GM18870 (cell line): ENCODE results near the gene CSN2.
A peak's percentile ranks its signal among the peaks of the same experiment; 100 is the strongest.
"Not testable (repeated sequence)": the region's sequence is repeated elsewhere in the genome, so short reads cannot be mapped to it uniquely, and the experiment has no call there.

ENCODE experiments used
- ATAC-seq: cut with Tn5 transposase; IDR thresholded peaks from one replicate; pipeline ENCODE4 v1.9.1; 2021; ENCODE audit warnings: moderate library complexity; ENCODE audit not compliant: unreplicated experiment

The CSN2 gene

GRCh38 chr4:69965628-69966027 lies at the start of gene CSN2:
Gene CSN2 (minus strand): TSS chr4:69965728. CDS start chr4:69960995, 4,733 bp downstream.
- ATAC-seq: no peak

- no peak for ATAC-seq
Measured at GRCh38 chr4:70008771-70009170, 43.2 kb upstream of the CSN2 start.

DNA sequence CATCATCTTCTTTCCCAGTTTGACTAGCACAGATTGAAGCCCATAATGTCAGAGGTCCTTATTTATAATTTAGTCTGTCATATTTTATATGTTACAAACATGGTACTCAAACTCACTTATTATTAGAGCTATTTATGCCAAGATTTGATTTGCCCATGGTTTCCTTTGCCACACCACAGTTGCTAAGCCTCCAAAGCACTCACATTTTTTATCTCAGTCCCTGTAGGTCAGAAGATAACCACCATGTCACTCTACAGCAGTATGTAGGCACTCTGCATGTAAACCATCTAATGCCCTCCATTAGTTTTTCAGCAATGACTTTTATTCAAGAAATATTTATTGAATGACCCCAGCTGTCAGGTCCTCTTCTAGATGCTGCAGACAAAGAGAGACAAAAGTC lies 37.0 kb upstream of the CSN2 start:
- ATAC-seq: no peak

GRCh38 chr4:70000711-70001110 lies 35.2 kb upstream of the CSN2 start:
- ATAC-seq: no peak

DNA sequence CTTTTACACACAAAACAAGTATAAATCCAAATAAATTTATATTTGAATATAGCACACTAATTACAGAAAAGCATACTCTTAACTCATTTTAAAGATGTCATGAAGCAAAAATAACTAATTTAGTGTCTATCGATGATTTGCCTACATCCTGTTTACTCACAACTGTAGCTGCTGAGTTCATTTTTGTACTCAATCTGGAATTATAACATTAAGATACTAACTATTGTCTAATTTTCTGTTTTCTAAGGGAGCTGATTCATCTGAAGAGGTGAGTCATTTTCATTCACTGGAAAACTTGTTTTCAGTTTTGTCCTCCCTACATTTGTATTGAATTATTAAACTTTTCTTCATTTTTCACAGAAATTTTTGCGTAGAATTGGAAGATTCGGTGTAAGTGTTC lies 33.9 kb upstream of the CSN2 start:
- peak; percentile 57 for ATAC-seq

DNA sequence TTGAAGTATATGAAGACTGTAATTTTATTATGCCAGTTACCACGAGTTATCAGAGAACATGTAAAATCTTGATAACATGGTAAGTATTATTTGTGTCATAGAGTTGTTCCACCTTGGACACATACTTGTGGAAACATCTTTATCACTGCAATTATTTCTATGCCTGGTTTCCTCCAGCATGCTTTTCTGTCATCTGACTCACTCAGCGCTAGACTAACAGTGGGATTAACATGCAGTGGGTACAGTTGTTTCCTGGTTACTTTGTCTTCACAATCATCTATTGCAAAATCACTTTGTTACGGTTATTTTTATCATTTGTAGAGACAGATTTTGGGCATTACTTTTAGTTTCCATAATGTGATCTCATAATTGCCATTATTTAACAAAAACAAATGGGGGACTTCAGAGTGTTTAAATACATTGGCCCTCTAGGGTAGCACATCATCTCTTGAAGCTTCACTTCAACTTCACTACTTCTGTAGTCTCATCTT lies 30.0 kb upstream of the CSN2 start, which contains the start of gene STATH:
Gene STATH (plus strand): TSS at position 441 of the 491 bp plus-strand sequence. CDS start 2,472 bp downstream, outside the sequence.
- ATAC-seq: no peak

DNA sequence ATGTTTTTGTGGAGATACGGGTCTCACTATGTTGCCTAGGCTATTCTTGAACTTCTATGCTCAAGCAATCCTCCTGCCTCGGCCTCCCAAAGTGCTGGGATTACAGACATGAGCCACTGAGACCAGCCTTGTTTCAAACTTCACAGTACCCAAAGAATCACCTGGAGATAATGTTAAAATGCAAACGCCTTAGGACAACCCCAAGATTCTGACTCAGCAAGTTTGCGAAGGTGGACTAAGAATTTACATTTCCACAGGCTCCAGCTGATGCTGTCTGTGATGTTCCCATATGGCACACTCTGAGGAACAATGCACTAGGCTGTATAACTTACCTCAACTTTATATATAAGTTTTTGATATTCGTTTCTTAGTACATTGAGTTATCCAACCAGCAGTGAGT lies 29.3 kb upstream of the CSN2 start:
- no peak for ATAC-seq

- no peak for ATAC-seq
Measured at GRCh38 chr4:69991016-69991415, 25.5 kb upstream of the CSN2 start.

DNA sequence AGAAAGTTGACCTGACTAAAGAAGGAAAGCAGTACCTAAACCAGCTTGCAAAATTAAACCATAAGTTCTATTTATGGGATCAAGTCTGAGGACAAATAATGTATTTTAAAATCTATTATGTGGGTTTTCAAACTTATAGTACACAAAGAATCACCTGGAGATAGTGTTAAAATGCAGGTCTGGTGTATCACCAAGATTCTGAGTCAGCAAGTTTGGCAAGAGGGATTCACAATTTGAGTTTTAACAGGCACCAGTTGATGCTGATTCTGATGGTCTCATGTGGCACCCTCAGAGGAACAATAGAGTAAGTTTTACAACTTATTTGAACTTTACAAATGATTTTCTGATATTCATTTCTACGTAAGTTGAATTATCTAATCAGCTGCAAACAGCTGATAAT lies 21.1 kb upstream of the CSN2 start:
- ATAC-seq: no peak

- ATAC-seq: peak; percentile 65
Measured at GRCh38 chr4:69984030-69984443, 18.5 kb upstream of the CSN2 start.

DNA sequence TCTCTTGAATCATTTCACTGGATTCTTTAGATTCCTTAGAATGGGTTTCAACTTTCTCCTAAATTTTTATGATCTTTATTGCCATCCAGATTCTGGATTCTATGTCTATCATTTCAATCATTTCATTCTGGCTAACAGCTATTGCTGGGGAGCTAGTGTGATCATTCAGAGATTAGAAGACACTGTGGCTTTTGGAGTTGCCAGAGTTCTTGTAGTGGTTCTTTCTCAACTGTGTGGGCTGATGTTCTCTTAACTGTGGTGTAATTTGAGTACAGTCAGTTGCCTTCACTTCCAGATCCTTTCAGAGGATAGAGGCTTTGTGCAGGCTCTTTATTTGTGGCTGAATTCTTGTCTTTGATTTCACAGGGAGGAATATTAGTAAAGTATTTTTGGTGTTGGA lies 12.1 kb upstream of the CSN2 start:
- no peak for ATAC-seq

- ATAC-seq: no peak
Measured at GRCh38 chr4:69974631-69975030, 9.1 kb upstream of the CSN2 start.

GRCh38 chr4:69970071-69970470 lies 4.5 kb upstream of the CSN2 start:
- ATAC-seq: no peak

GRCh38 chr4:69957209-69957608 lies 8.3 kb downstream of the CSN2 start:
- no peak for ATAC-seq

DNA sequence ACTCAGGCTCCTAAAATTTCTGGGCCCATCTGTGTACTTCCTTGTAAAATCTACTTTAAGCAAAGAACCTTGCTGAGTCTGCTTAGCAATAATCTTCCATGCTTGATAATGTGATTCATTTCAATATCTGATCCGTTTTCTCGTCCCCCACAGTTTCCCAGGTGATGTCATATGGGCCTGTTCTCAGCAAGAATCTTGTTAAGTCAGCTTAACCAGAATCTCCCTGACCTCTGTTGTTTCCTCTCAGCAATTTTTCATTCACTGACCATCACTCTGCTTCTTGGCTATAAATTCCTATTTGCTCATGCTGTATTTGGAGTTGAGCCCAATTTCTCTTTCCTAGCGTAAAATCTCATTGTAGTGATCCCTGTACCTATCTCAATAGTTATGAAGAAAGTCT lies 13.9 kb downstream of the CSN2 start:
- no peak for ATAC-seq

GRCh38 chr4:69936566-69936965 lies 29.0 kb downstream of the CSN2 start:
- ATAC-seq: no peak

GRCh38 chr4:69934150-69934549 lies 31.4 kb downstream of the CSN2 start:
- no peak for ATAC-seq

DNA sequence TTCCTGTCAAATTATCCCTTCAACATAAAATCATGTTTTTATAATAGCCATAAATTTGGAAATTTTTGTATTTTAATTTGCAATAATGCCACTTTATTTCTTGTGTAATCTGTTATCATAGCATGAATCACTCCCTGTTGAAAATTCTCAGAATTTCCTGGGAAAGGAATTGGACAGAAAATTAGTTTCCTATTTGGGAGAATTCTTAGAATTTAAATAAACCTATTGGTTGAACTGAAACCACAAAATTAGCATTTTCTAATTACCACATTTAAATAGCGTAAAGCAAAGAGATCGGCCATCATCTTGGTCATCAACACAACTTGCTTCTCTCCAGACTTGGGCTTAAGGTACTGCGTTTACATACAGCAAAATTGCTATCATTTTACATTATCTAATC lies 34.8 kb downstream of the CSN2 start, which contains the start of gene CSN1S1:
Gene CSN1S1 (plus strand): TSS at position 301 of the 400 bp plus-strand sequence. CDS start 1,488 bp downstream, outside the sequence.
- no peak for ATAC-seq

- ATAC-seq: not testable (repeated sequence)
Measured at GRCh38 chr4:69923782-69924410, 41.6 kb downstream of the CSN2 start.

- no peak for ATAC-seq
Measured at GRCh38 chr4:69920874-69921273, 44.7 kb downstream of the CSN2 start.

DNA sequence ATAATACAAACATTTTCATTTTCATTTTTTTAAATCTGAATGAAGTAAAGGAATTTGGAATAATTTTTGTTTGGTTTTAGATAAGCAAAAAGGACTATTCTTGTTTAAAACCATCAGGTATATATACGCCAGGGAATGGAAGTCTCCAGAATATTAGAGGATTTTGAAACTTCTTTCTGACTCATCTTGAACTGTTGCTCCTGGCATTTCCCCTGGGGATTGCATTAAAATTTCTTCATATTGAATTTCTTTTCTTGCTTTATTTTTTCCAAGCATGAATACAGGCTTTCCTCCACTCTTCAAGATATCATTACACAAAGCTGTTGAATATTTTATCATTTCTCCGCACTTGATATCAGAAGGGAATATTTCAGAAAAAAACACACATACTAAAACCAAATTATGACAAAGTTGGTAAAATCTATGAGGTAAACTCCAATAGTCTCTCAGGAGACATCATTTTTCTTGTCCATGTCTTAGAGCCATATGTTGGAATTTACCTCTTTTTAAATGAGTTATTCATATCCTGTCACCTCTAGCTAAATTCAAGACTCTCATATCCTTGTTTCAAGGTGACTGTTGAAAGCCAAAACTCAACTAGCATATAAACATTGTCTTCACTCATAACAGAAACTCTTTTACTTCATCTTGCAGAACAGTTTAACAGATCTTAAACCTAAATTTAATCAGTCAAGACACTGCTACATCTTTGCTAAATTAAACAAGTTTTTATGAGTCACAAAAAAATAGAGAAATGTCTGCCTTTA lies 55.3 kb downstream of the CSN2 start:
- ATAC-seq: peak; percentile 92

DNA sequence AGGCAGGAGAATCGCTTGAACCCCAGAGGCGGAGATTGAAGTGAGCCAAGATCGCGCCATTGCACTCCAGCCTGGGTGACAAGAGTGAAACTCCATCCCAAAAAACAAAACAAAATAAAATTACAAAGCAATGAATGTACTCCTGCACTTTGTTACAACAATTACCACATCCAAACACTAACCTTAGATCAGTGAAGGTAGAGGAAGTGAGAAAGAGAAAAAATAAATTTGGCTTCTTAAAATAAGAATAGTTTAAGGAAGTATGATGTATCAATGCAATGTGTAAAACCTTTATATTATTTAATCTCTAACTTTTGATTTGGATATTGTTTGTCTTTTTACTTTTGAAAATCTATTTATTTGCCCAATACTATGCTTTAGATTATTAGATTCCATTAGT lies 56.3 kb downstream of the CSN2 start:
- ATAC-seq: no peak
